ENCODE results near the gene ANO10.

GRCh38 chr3:43320288-43320687 lies 301.5 kb downstream of the ANO10 start:
- TF ChIP-seq, protein P1, sequence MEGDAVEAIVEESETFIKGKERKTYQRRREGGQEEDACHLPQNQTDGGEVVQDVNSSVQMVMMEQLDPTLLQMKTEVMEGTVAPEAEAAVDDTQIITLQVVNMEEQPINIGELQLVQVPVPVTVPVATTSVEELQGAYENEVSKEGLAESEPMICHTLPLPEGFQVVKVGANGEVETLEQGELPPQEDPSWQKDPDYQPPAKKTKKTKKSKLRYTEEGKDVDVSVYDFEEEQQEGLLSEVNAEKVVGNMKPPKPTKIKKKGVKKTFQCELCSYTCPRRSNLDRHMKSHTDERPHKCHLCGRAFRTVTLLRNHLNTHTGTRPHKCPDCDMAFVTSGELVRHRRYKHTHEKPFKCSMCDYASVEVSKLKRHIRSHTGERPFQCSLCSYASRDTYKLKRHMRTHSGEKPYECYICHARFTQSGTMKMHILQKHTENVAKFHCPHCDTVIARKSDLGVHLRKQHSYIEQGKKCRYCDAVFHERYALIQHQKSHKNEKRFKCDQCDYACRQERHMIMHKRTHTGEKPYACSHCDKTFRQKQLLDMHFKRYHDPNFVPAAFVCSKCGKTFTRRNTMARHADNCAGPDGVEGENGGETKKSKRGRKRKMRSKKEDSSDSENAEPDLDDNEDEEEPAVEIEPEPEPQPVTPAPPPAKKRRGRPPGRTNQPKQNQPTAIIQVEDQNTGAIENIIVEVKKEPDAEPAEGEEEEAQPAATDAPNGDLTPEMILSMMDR (tag by site-specific recombination; IDR thresholded peaks at IDR 0.05): no peak
- no peak for TF ChIP-seq ZNF423 (tag by site-specific recombination; IDR thresholded peaks at IDR 0.05)
- no peak for TF ChIP-seq ELK4 (IDR thresholded peaks at IDR 0.05; ENCODE audit: borderline replicate concordance, low read depth, low read length)
- TF ChIP-seq OVOL3 (tag by site-specific recombination; IDR thresholded peaks at IDR 0.05): no peak
- no peak for TF ChIP-seq HOXA7 (CRISPR knock-in tag; IDR thresholded peaks at IDR 0.05; ENCODE audit: borderline replicate concordance)
- TF ChIP-seq ZNF112 (tag by site-specific recombination; IDR thresholded peaks at IDR 0.05): no peak
- no peak for TF ChIP-seq ZNF10 (tag by site-specific recombination; IDR thresholded peaks at IDR 0.05)
- TF ChIP-seq REST (tag by site-specific recombination; IDR thresholded peaks at IDR 0.05): no peak
- no peak for TF ChIP-seq SETDB1 (IDR thresholded peaks at IDR 0.05; ENCODE audit: insufficient read length, low read length)
- TF ChIP-seq ZBTB7A (tag by site-specific recombination; IDR thresholded peaks at IDR 0.05; ENCODE audit: low read depth): no peak
- no peak for TF ChIP-seq ZNF521 (tag by site-specific recombination; IDR thresholded peaks at IDR 0.05)
- TF ChIP-seq ZBTB17 (tag by site-specific recombination; IDR thresholded peaks at IDR 0.05): no peak
- no peak for TF ChIP-seq GLIS1 (tag by site-specific recombination; IDR thresholded peaks at IDR 0.05)
- no peak for TF ChIP-seq ZNF660 (tag by site-specific recombination; IDR thresholded peaks at IDR 0.05)
